Endothelial cell of umbilical vein (primary cell): Measurements from ENCODE around the gene RPL10A. TPM values are rescaled to one million over a fixed set of nuclear protein-coding genes. Genes with fewer than 3 reads are reported as not detected.

Experiments
- BruUV-seq: library from RNA; stranded (reverse); fragments of 400-500 nt; replicated peaks from 2 replicates; lab custom pipeline; 2021; lab: Mats Ljungman, UMichigan
- CTCF ChIA-PET: fragments of 300-600, 350-600 bp; sonication (Branson Sonifier 250); formaldehyde crosslinking; loops from one replicate; lab custom pipeline; 2021; ENCODE audit warnings: antibody characterized with exemption, inconsistent platforms; lab: Charles Lee
- POLR2A ChIA-PET: fragments of 300-600, 350-600 bp; sonication (Branson Sonifier 250); formaldehyde crosslinking; loops from one replicate; lab custom pipeline; 2021; ENCODE audit warnings: antibody characterized with exemption, inconsistent platforms; lab: Charles Lee
- DNase-seq: peaks from one replicate; pipeline ENCODE4 v3.0.0-alpha.2; 2011; ENCODE audit warnings: low read depth, low spot score
- FAIRE-seq: peaks from 2 replicates; lab custom pipeline; 2011; peaks lifted over from hg19 to GRCh38; lab: Jason Lieb, UNC
- H2AFZ ChIP-seq: 2 replicates; pipeline ENCODE4 v1.6.0; 2012; ENCODE audit warnings: low read depth, low read length, control low read depth, inconsistent platforms
- H3K27ac ChIP-seq: 2 replicates; pipeline ENCODE4 v1.5.1; 2011; ENCODE audit warnings: low read depth, mild to moderate bottlenecking, control low read depth, low read length, moderate library complexity; ENCODE audit not compliant: insufficient read depth
- H3K27me3 ChIP-seq, 2 experiments: 2 replicates each; pipeline versions ENCODE4 v1.6.0 to v1.6.1; 2011; ENCODE audit warnings: low read length in 2 of 2, mixed read lengths in 1 of 2; ENCODE audit not compliant: control insufficient read depth in 2 of 2, insufficient read depth in 2 of 2
- H3K36me3 ChIP-seq, 2 experiments: 2 replicates in 1 of 2; 3 replicates in 1 of 2; pipeline ENCODE4 v1.5.1; 2011; ENCODE audit warnings: low read length in 2 of 2, mild to moderate bottlenecking in 1 of 2, moderate library complexity in 1 of 2; ENCODE audit not compliant: control insufficient read depth in 2 of 2, insufficient read depth in 2 of 2; ENCODE audit errors: extremely low read depth in 1 of 2
- H3K4me1 ChIP-seq: 3 replicates; pipeline ENCODE4 v1.5.1; 2011; ENCODE audit warnings: mild to moderate bottlenecking, low read length; ENCODE audit not compliant: control insufficient read depth, insufficient read depth; ENCODE audit errors: extremely low read depth
- H3K4me2 ChIP-seq: 2 replicates; pipeline ENCODE4 v1.6.1; 2011; ENCODE audit warnings: low read length, control low read depth, mixed read lengths; ENCODE audit not compliant: insufficient read depth
- H3K4me3 ChIP-seq, 3 experiments: fragments of 200-600 bp in 1 of 3; sonication (generic), shearing (Covaris generic) in 1 of 3; replicated peaks in 1 of 3; 2 replicates each; pipeline ENCODE4 v1.5.1; 2011 to 2016; ENCODE audit warnings: control low read depth in 3 of 3, low read length in 3 of 3, mild to moderate bottlenecking in 2 of 3, inconsistent platforms in 1 of 3, low read depth in 1 of 3, moderate library complexity in 1 of 3; ENCODE audit not compliant: insufficient read depth in 1 of 3
- H3K79me2 ChIP-seq: 2 replicates; pipeline ENCODE4 v1.6.0; 2012; ENCODE audit warnings: low read length, inconsistent platforms; ENCODE audit not compliant: control insufficient read depth, insufficient read depth
- H3K9ac ChIP-seq: replicated peaks from 2 replicates; pipeline ENCODE3; 2011; ENCODE audit warnings: low read length, control low read depth; ENCODE audit not compliant: insufficient read depth; ENCODE audit errors: extremely low read depth
- H3K9me1 ChIP-seq: replicated peaks from 3 replicates; pipeline ENCODE4 v1.6.0; 2011; ENCODE audit warnings: mild to moderate bottlenecking, low read length; ENCODE audit not compliant: control insufficient read depth, insufficient read depth; ENCODE audit errors: extremely low read depth
- H3K9me3 ChIP-seq: replicated peaks from 2 replicates; pipeline ENCODE4 v1.5.1; 2012; ENCODE audit warnings: low read length, inconsistent platforms; ENCODE audit not compliant: control insufficient read depth, insufficient read depth
- H4K20me1 ChIP-seq: replicated peaks from 2 replicates; pipeline ENCODE3; 2011; ENCODE audit warnings: mild to moderate bottlenecking, low read length; ENCODE audit not compliant: control insufficient read depth, insufficient read depth; ENCODE audit errors: extremely low read depth
- EZH2 ChIP-seq: IDR thresholded peaks from 2 replicates; pipeline ENCODE4 v1.6.1; 2012; ENCODE audit warnings: borderline replicate concordance, low read depth, mild to moderate bottlenecking, moderate library complexity, low read length, inconsistent platforms; ENCODE audit not compliant: severe bottlenecking
- FOS ChIP-seq: IDR thresholded peaks from 2 replicates; pipeline ENCODE4 v1.6.1; 2011; ENCODE audit warnings: mild to moderate bottlenecking, low read length, moderate library complexity, borderline replicate concordance; ENCODE audit not compliant: insufficient read depth
- GATA2 ChIP-seq: IDR thresholded peaks from 2 replicates; pipeline ENCODE4 v1.7.0; 2011; ENCODE audit warnings: low read depth, mild to moderate bottlenecking, moderate library complexity, mixed read lengths, low read length; ENCODE audit not compliant: insufficient read length, insufficient read depth
- JUN ChIP-seq: IDR thresholded peaks from 2 replicates; pipeline ENCODE4 v1.6.1; 2011; ENCODE audit warnings: borderline replicate concordance, low read depth; ENCODE audit not compliant: insufficient read length, insufficient read depth
- MYC ChIP-seq: IDR thresholded peaks from one replicate; pipeline ENCODE4 v1.6.1; 2011; ENCODE audit warnings: mild to moderate bottlenecking, low read depth, low read length
- POLR2A ChIP-seq: IDR thresholded peaks from 2 replicates; pipeline ENCODE4 v1.6.1; 2012; ENCODE audit warnings: low read depth, mild to moderate bottlenecking, control low read depth, low read length
- POLR2AphosphoS5 ChIP-seq: IDR thresholded peaks from 2 replicates; pipeline ENCODE4 v1.6.1; 2012; ENCODE audit warnings: low read depth, mild to moderate bottlenecking, control low read depth, low read length, moderate library complexity; ENCODE audit not compliant: insufficient read depth
- dilution Hi-C: fragments of 300-500 bp; cut with MboI; formaldehyde crosslinking; loops from one replicate; pipeline ENCODE4 v1.15.0; 2019; ENCODE audit warnings: low sequenced_read_pairs; ENCODE audit not compliant: extremely low pct_ligation_motif_present
- intact Hi-C: fragments of 100-400 bp; cut with micrococcal nuclease; formaldehyde crosslinking; loops from one replicate; pipeline ENCODE4 v1.10.0; 2022
- polyA plus RNA-seq, 4 experiments: library from polyadenylated mRNA; depleted of rRNA in 3 of 4; stranded (reverse) in 3 of 4; unstranded in 1 of 4; fragments of >200 nt; gene quantifications; 2 replicates each; pipeline versions ENCODE4 v1.2.1 to v1.2.3, GENCODE V29; 2011 to 2012; ENCODE audit warnings: missing spikeins in 1 of 4
- total RNA-seq: library from RNA; stranded (reverse); gene quantifications from 2 replicates; pipeline ENCODE4 v1.2.3, GENCODE V29; 2021
- TF ChIP-seq, protein P1 (sequence below): IDR thresholded peaks from 2 replicates; pipeline ENCODE4 v1.6.1; 2011; ENCODE audit not compliant: insufficient read depth, insufficient read length
- TF ChIP-seq, protein P2 (sequence below), 2 donors: IDR thresholded peaks; 1 replicate in 1 of 2; 2 replicates in 1 of 2; pipeline ENCODE4 v1.5.1; 2011; ENCODE audit warnings: low read length in 2 of 2, mild to moderate bottlenecking in 2 of 2, moderate library complexity in 2 of 2, control low read depth in 1 of 2, inconsistent platforms in 1 of 2, low read depth in 1 of 2; ENCODE audit not compliant: insufficient read depth in 1 of 2; ENCODE audit errors: extremely low read depth in 1 of 2

Gene RPL10A
- total and polyA plus RNA-seq, 2 donors (not counting 3 experiments of a cell fraction or from before 2014, with no cell fraction given): 1,339 to 1,956 TPM

- Histone ChIP-seq H2AFZ (no peak overlapping the region), H3K9me1 (no peaks in the 10 kb centered on the region), H3K9me3 (no peaks in the 10 kb centered on the region), H3K4me1 (no peaks in the 10 kb centered on the region), H3K9ac (no peak overlapping the region), H3K27ac (no peak overlapping the region), H3K79me2 (no peaks in the 10 kb centered on the region), H3K36me3 (no peaks in the 10 kb centered on the region), H4K20me1 (no peaks in the 10 kb centered on the region), H3K4me2 (no peak overlapping the region), H3K4me3 (no peak overlapping the region), H3K27me3 (peaks cover 9 to 10% of the 10 kb centered on the region in 2 experiments)
- FAIRE-seq (no peak), DNase-seq (no peak)
- dilution Hi-C loops: no loop called here
- TF ChIP-seq POLR2A (no peak), EZH2 (no peak), JUN (no peak), FOS (no peak), MYC (no peak), GATA2 (no peak), POLR2AphosphoS5 (no peak)
- TF ChIP-seq, protein P1, sequence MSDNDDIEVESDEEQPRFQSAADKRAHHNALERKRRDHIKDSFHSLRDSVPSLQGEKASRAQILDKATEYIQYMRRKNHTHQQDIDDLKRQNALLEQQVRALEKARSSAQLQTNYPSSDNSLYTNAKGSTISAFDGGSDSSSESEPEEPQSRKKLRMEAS: no peak
- TF ChIP-seq, protein P2, sequence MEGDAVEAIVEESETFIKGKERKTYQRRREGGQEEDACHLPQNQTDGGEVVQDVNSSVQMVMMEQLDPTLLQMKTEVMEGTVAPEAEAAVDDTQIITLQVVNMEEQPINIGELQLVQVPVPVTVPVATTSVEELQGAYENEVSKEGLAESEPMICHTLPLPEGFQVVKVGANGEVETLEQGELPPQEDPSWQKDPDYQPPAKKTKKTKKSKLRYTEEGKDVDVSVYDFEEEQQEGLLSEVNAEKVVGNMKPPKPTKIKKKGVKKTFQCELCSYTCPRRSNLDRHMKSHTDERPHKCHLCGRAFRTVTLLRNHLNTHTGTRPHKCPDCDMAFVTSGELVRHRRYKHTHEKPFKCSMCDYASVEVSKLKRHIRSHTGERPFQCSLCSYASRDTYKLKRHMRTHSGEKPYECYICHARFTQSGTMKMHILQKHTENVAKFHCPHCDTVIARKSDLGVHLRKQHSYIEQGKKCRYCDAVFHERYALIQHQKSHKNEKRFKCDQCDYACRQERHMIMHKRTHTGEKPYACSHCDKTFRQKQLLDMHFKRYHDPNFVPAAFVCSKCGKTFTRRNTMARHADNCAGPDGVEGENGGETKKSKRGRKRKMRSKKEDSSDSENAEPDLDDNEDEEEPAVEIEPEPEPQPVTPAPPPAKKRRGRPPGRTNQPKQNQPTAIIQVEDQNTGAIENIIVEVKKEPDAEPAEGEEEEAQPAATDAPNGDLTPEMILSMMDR (IDR thresholded peaks at IDR 0.05; ENCODE audit: extremely low read depth in 1 of 2, insufficient read depth in 1 of 2, low read depth in 1 of 2, low read length in 2 of 2): no peak
- ChIA-PET POLR2A (no interaction called here), CTCF (interaction anchor here (1.2 kb wide), 1 partner anchor 11 kb away, joined by 4 read pairs; no protein-coding TSS in a partner anchor)
- intact Hi-C loops: no loop called here
- BruUV-seq: no TSS peak
Measured at GRCh38 chr6:35490821-35491557, 22.8 kb downstream of the RPL10A start.
